Fibroblast of villous mesenchyme (primary cell): ENCODE results near the gene PRRX2. TPM values are rescaled to one million over a fixed set of nuclear protein-coding genes. Genes with fewer than 3 reads are reported as not detected.

Source experiments
- DNase-seq: peaks from one replicate; pipeline ENCODE4 v3.0.0-alpha.2; 2010; ENCODE audit warnings: low read depth
- H3K4me3 ChIP-seq: 2 replicates; pipeline ENCODE4 v1.5.1; 2011; ENCODE audit warnings: low read depth, mild to moderate bottlenecking, low read length
- total RNA-seq: library from RNA; depleted of rRNA; stranded (reverse); fragments of >200 nt; gene quantifications from 2 replicates; pipeline ENCODE4 v1.2.3, GENCODE V29; 2012
- TF ChIP-seq, protein P1 (sequence below): IDR thresholded peaks from 2 replicates; pipeline ENCODE4 v1.5.1; 2012; ENCODE audit warnings: low read depth, mild to moderate bottlenecking, low read length; ENCODE audit not compliant: insufficient read depth

The PRRX2 gene
- total RNA-seq, 1 donor: under 0.01 TPM

DNA sequence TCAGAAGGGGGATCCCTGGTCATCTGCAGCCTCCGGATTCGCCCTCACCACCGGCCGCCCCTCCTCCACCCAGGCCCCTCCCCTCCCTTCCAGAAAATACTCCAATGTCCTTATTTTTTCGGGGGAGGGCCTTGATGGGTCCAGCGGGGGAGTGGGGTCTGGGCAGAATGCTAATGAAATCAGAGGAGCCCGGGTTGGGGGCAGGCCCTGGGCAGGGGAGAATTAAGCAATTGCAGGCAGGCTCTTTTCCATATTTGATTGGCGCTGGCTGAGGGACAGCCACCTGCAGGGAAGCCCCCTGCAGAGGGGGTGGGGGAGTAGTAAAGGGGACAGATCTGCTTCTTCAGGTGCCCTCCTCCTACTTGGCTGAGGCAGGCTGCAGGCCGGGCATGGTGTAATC, 21.3 kb downstream of the PRRX2 start:
- no peak for DNase-seq
- H3K4me3 ChIP-seq: no peak overlapping the region
- TF ChIP-seq, protein P1, sequence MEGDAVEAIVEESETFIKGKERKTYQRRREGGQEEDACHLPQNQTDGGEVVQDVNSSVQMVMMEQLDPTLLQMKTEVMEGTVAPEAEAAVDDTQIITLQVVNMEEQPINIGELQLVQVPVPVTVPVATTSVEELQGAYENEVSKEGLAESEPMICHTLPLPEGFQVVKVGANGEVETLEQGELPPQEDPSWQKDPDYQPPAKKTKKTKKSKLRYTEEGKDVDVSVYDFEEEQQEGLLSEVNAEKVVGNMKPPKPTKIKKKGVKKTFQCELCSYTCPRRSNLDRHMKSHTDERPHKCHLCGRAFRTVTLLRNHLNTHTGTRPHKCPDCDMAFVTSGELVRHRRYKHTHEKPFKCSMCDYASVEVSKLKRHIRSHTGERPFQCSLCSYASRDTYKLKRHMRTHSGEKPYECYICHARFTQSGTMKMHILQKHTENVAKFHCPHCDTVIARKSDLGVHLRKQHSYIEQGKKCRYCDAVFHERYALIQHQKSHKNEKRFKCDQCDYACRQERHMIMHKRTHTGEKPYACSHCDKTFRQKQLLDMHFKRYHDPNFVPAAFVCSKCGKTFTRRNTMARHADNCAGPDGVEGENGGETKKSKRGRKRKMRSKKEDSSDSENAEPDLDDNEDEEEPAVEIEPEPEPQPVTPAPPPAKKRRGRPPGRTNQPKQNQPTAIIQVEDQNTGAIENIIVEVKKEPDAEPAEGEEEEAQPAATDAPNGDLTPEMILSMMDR: no peak

DNA sequence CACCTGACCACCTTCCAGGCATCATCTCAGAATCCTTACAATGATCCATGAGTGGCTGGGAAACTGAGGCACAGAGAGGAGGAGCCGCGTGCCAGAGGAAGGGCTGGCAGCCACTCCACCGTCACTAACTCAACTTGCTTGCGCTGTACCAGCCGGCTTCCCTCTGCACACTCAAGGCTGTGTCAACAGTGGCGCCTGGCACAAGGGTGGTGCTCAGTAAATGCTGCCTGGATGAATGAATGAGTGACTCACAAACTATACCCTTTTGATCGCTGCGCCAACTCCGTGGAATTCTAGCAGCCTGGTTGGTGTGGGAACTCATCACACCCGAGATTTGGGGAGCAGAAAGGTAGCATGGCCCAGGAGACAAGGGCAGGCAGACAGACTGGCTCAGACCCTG, 21.9 kb downstream of the PRRX2 start:
- TF ChIP-seq, protein P1: no peak
- no peak for DNase-seq
- H3K4me3 ChIP-seq: no peak overlapping the region

DNA sequence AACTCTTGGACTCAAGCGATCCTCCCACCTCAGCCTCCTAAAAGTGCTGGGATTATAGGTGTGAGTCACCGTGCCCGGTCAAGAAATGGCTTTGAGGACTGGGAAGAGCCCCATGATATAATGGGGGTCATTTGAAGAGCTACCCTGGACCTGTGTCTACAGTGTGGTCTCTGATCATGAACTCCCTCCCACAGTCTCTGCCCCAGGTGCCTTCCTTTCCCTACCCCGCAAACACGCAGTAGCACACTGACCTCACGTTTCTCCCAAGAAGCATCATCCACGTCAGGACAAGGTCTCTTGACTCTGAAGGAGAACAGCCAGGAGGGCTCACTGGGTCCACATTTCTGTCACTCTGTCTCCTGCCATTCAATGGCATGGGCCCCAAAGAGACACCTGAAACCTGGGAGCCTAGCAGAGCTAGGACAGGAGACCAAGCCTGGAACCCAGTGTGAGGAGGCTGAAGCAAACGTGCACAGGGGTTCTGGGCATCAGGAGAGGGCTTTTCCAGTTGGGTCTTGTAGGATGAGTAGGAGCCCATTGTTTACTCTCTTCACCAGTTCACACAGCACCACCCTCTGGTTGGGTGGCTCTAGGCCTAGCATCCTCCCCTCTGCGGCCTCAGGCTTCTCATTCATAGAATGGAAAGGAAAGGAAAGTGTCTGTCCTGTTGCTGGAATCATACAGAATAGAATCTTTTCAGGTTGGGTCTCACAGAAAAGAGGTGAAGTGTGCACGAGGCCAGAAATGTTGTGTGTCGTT, 23.0 kb downstream of the PRRX2 start:
- H3K4me3 ChIP-seq: no peak overlapping the region
- TF ChIP-seq, protein P1: no peak
- no peak for DNase-seq

DNA sequence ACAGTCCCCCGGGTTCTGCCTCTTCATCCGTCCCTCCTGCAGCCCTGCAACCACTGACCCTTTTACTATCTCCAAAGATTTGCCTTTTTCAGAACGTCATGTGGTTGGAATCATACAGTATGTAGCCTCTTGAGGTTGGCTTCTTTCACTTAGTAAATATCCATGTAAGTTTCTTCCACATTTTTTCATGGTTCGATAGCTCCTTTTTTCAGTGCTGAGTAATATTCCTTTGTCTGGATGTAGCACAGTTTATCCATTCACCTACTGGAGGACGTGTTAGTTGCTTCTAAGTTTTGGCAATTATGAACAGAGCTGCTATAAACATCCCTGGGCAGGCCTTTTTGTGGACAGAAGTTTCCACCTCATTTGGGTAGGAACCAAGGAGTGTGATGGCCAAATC, 27.1 kb downstream of the PRRX2 start:
- H3K4me3 ChIP-seq: no peak overlapping the region
- TF ChIP-seq, protein P1: no peak

DNA sequence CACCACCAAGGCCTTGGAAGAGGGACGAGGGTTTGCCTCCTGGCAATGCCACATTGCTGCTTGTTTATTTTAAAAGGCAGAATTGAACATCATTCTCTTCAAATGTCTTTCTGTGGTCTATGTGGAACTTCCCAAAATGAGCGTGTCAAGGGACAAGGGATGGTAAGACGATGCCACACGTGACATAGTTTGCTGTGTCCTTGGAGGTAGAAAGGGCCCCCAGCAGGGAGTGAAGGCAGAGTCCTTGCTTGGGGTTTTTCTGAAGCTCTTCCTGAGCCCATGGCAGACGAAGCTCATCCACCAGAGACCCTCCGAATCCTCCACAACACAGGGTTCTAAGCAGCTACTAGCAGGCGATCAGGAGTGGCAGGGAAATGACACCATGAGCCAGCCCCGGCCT, 28.3 kb downstream of the PRRX2 start:
- no peak overlapping the region for H3K4me3 ChIP-seq
- DNase-seq: no peak
- TF ChIP-seq, protein P1: no peak

More for the DNA sequence above, 27.1 kb downstream of the PRRX2 start:
- no peak for DNase-seq

DNA sequence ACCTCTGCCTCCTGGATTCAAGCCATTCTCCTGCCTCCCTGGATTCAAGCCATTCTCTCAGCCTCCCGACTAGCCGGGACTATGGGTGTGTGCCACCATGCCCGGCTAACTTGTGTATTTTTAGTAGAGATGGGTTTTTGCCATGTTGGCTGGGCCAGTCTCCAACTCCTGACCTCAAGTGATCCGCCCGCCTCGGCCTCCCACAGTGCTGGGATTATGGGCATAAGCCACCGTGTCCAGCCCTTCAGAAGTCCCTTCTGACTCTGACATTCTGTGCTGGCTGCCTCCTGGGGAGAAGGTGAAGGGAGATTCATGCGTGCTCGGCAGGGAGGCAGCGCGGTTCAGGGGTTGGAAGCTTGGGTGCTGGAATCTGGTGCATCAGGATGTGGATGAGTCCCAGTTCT, 28.8 kb downstream of the PRRX2 start:
- no peak for DNase-seq
- TF ChIP-seq, protein P1: no peak
- H3K4me3 ChIP-seq: no peak overlapping the region

DNA sequence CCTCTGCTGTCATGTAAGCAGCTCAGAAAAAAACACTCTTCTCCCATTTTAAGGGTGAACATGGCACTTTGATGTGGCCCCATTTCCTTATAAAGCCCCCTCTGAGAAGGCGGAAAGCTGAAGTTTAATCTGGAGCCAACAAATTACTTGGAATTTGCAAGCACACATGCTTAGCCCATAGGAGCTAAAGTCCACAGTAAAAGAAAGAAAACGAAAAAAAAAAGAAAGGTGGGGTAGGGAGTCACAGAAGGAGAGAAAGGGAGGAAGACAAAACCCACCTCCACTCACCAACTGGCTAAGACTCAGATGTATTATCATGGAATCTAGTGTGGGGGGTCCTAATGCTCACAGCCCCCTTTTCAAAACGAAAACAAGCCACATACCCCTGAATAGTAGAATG, 30.4 kb downstream of the PRRX2 start:
- no peak for DNase-seq
- TF ChIP-seq, protein P1: no peak
- no peak overlapping the region for H3K4me3 ChIP-seq
